H1 (cell line): ENCODE data around the gene GRIP2.

Experiments
- POLR2AphosphoS5 ChIP-seq: IDR thresholded peaks from 2 replicates; pipeline ENCODE4 v1.6.1; 2011; ENCODE audit warnings: low read depth, low read length
- RFX5 ChIP-seq: IDR thresholded peaks from 2 replicates; pipeline ENCODE4 v1.6.1; 2011; ENCODE audit warnings: low read depth, low read length, improper control_type of control experiment, borderline replicate concordance
- SP1 ChIP-seq: IDR thresholded peaks from 2 replicates; pipeline ENCODE4 v1.6.1; 2011; ENCODE audit warnings: low read depth, low read length
- SUZ12 ChIP-seq: fragments of 200-600 bp; sonication (generic); IDR thresholded peaks from 2 replicates; pipeline ENCODE4 v1.6.1; 2012; ENCODE audit warnings: mild to moderate bottlenecking, inconsistent platforms, low read length, moderate library complexity, mixed read lengths
- TF ChIP-seq, protein P1 (sequence below): IDR thresholded peaks from 2 replicates; pipeline ENCODE4 v1.6.1; 2011; ENCODE audit warnings: low read length, improper control_type of control experiment

DNA sequence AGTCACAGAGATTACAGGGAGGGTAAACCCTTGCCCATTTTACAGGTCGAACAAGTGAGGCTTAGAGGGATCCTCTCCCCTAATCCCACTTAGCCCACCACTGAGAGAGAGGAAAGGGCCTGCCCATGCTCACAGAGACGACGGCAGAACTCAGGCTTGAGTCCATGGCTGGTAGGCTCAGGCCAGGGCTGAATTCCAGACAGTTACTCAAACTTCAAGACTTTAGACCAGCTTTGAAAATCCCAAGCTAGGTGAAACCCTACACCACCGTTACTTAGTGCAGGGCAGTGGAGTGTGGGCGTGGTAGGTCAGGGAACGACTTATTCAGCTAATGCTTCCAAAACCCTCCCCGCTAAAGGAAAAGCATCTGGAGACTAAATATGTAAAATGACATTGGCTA, 16.4 kb downstream of the GRIP2 start:
- TF ChIP-seq, protein P1, sequence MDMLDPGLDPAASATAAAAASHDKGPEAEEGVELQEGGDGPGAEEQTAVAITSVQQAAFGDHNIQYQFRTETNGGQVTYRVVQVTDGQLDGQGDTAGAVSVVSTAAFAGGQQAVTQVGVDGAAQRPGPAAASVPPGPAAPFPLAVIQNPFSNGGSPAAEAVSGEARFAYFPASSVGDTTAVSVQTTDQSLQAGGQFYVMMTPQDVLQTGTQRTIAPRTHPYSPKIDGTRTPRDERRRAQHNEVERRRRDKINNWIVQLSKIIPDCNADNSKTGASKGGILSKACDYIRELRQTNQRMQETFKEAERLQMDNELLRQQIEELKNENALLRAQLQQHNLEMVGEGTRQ = no peak
- TF ChIP-seq RFX5 (no peak), SP1 (no peak), SUZ12 (no peak), POLR2AphosphoS5 (no peak)
